GM19240 (cell line): ENCODE measurements around the gene SH3PXD2B.
A peak's percentile ranks its signal among the peaks of the same experiment; 100 is the strongest.
"Not testable (repeated sequence)": the region's sequence is repeated elsewhere in the genome, so short reads cannot be mapped to it uniquely, and the experiment has no call there.

Experiments
- DNase-seq: peaks from one replicate; pipeline ENCODE4 v3.0.0; 2011; ENCODE audit warnings: low spot score; ENCODE audit not compliant: insufficient read length

Gene SH3PXD2B

DNA sequence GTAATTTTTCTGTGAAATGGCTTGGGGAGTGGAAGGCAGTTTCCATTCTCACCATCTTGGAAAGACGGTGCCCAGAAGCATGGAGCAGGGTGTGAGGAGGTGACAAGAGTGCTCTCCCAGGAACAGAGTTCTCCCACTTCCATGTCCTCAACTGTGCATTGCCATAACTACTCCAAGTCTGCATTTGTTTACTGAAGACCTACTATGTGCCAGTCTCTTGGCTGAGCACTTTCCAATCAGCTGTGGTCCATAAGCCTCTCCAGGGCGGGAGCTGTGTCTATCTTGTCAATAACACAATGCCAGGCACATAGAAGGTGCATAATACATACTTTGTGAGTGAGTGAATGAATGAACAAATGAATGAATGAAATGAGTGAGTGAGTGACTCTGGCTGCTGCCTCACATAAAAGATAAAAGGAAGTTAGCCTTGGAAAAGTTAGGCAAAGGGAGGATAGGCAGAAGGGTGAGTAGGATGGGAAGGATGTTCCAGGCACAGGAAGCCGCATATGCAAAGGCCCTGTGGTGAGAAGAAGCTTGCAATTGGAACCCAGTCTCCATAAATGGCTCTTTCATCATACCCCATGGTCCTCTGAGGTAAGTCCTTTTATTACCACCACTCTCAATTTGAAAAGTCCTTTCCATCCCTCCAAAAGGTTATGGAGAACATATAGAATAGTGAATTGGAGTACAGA lies 31.3 kb upstream of the SH3PXD2B start:
- DNase-seq, result no peak

DNA sequence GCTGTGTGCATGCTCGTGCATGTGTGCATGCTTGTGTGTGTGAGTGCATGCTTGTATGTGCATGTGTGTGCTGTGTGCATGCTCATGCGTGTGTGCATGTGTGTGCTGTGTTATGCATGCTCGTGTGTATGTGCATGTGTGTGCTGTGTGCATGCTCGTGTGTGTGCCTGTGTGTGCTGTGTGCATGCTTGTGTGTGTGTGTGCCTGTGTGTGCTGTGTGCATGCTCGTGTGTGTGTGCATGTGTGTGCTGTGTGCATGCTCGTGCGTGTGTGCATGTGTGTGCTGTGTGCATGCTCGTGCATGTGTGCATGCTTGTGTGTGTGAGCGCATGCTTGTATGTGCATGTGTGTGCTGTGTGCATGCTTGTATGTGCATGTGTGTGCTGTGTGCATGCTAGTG lies 30.3 kb upstream of the SH3PXD2B start:
- DNase-seq, result no peak

DNA sequence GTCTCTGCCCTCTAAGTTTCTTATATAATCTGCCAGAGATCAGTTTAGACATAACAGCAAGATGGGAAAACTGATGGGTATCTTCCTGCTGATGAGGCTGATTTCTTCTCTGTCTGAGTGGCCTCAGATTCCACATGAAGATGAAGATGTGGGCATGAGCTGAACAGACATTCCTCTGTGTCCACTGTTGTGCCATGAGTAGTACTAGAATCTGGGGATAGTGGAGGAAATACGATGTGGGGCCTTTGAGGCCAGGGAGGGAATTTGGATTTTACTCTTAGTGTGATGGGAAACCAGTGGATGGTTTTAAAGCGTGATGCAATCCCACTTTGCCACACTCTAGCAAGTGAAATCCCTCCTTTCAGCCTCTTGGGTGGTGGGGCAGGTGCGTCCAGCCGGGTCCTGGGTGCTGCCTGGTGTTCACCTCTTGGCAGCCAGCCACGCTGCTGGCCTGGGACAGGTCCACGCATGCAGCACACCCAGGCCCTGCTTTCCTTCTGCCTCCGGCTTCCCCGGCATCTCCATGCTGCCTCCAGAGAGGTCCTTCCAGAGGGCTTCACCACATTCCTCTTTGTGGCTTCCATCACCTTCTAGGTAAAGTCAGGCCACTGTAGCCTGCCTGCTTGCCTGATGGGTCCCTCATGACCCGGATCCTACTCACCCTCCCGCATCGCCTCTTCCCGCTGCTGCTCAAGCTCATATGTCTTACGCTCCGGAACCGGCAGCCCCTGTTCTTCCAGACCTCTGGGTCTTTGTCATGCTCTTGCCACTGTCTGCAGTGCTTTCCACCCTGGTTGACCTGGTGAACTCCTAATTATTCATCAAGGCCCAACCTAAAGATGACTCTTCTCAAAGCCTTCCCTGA lies 28.1 kb upstream of the SH3PXD2B start:
- DNase-seq, result no peak

DNA sequence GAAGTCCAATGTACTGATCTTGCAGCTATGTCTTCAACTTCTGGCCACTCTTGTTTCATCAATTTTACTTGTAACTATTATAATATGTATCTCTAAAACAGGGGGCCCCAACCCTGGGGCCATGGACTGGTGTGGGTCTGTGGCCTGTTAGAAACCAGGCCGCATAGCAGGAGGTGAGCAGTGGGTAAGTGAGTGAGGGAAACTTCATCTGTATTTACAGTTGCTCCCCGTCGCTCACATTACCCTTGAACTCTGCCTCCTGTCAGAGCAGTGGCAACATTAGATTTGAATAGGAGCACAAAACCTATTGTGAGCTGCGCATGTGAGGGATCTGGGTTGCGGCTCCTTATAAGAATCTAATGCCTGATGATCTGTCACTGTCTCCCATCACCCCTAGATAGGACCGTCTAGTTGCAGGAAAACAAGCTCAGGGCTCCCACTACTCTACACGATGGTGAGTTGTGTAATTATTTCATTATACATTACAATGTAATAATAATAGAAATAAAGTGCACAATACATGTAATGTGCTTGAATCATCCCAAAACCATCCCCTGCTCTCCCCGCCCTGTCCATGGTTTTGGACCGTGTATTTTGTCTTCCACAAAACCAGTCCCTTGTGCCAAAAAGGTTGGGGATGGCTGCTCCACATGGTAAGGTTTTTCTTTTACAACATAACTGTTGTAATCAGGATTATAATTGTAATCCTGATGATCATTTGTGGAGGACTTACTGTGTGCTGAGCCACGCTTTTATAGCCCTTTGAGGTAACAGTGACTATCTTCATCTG lies 26.9 kb upstream of the SH3PXD2B start:
- DNase-seq, result no peak

DNA sequence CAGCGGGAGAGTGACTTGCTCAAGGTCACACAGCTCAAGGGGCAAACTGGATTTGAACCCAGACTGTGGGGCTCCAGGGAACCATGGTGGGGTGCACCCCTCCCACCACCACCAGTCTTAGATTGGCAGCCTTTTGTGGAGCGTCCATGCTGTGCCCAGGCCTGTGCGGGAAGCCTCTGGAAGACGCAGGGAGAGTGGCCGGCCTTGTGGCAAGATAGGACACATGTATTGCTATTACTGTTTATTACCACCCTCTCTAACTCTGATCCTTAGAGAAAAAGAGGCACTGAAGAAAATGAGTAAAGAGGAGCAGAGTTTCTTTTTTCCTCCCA lies 25.4 kb upstream of the SH3PXD2B start:
- DNase-seq, result no peak

DNA sequence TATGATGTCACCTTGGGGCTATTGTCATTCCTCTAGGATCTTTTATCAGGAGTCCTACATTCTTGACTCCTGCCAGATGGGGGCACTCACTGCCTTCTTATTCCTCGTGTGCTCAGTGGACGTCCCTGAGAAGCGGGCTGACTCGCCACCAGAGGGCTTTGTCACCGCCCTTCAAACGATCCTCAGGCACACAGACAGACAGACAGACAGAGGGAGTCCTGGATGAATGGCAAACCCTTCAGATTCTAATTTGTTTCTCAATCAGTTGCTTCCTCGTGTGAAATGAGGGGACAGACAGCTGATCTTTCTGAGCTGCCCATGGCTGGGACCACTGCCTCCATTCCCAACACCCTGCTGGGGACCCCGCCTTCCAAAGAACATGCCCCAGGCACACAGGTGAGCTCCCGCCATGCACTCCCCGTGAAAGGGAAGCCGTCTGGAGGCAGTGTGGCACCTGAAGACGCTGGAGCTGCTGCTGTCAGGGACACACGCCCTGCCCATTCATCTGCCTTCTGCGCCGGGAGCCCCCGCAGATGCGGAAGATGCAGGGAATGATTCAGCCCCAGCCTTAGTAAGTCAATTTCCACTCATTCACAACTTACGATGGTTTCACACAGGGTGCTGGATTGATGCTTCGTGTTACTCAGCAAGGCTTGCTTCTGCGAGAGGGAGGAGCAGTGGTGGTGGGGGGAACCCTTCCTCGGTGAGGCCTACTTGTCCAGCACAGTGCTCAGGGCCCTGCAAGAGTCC lies 24.9 kb upstream of the SH3PXD2B start:
- DNase-seq, result peak; percentile 73

DNA sequence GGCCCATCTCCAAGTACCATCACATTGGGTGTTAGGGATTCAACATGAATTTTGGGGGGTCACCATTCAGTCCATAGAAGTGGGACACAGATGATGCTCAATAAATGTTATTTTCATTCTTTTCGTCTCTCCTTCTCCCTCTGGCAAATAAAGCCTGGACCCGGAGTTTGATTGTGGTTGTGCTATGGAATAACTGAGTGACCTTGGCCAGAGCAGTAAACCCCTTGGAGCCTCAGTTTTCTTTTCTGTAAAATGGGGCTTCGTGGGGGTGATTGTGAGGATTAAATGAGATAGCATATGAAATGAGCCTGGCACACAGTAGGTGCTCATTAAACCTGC lies 24.3 kb upstream of the SH3PXD2B start:
- not testable (repeated sequence) for DNase-seq

DNA sequence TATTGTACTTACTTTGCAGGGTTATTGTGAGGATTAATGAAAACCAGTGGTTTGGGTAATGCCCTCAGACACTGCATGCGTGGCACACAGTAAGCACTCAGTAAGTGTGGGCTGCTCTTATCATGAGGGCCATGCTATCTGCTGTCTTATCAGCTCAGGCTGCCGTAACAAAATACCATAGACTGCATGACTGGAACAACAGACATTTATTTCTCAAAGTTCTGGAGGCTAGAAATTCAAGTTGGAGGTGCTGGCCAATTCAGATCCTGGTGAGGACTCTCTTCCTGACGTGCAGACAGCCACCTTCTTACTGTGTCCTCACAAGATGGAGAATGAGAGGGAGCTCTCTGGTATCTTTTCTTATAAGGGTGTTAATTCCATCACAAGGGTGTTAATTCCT lies 23.9 kb upstream of the SH3PXD2B start:
- DNase-seq, result no peak

DNA sequence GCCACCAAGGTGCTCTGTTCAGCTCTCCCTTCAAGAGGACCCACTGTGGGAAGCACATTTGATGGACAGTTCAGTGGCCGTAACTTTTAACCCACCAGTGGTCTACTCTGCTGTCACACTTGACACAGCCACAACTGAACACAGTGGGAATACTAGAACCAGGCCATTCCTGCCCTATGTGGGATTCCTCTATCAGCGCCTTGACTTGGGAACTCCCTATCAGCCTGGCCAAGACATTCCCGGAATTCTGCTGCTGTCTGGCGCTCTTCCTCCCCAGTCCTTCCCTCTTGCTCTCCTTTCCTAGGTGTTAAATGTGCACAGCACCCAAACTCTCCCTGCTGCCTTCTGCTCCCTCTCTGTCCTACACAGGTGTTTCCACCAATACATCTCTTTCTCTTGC lies 23.1 kb upstream of the SH3PXD2B start:
- DNase-seq, result no peak

DNA sequence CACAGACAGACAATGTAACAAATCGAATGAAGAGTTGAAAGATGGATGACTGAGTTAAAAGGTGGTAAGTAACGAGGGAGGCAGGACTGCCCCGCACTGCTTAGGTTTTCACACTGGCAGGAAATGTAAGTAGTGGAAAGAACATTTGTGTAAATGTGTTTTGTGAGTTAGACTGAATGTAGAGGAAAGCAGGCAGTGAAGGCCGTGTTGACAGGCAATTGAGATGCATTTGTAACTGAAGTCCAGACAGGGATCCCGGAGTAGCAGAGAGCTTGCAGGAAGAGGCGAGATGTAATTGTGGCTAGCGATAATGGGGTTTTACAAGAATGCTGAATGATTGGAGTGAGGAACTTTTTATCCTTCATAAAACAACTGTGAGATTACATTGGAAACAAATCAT lies 20.0 kb upstream of the SH3PXD2B start:
- no peak for DNase-seq

DNA sequence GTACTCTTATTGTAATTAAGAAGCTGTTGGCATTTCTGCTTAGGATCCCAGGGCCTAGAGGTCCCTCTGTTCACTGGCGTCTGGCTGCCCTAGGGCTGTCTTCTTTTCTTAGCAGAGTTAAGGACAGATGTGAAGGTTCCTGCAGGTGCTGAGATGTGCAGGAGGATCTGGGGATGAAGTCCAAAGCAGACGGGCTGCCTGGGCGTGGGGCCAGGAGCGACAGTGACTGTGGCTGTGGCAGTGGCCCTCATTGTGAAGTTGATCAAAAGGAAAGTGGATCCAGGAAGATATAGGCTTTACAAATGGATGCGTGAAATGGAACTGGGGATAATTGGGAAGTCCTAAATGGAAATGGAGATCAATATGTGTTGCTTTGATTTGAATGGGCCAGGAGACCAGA lies 19.1 kb upstream of the SH3PXD2B start:
- no peak for DNase-seq

DNA sequence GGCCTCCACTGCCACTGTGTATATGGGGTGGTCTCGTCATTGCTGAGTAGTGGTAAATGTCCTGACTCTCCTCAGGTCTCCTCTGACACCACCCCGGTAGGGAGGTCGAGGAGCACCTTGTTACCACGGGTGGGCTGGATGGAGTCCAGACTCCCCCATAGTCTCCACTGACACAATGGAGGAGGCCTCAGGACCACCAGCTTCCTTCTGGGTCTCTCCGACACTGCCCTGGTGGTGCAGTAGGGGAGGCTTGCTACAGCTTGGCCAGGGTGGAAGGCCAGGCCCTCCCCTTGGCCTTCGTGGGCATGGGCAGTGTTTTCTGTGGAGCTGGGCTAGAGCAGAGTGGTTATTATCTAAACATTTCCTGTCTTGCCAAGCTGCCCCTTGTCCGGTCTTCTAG lies 15.4 kb upstream of the SH3PXD2B start:
- no peak for DNase-seq

DNA sequence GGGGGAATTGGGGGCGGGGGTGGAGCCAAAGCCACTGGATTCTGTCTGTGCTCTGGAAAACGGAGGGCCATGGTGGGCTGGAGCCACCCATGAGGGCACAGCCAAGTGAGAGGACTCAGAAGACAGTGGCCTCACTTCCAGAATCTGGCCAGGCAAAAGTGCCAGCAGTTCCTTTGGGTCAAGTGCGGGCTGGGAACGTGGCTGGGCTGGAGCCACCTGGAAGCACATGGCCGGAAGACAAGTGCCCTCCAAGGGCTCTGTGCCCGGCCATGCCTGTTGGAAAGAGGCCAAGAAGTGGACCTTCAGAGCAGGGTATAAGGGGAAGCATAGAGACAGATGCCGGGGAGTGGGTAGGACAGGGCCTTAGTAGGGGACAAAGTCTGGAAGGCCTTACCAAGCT lies 11.7 kb upstream of the SH3PXD2B start:
- DNase-seq, result no peak

DNA sequence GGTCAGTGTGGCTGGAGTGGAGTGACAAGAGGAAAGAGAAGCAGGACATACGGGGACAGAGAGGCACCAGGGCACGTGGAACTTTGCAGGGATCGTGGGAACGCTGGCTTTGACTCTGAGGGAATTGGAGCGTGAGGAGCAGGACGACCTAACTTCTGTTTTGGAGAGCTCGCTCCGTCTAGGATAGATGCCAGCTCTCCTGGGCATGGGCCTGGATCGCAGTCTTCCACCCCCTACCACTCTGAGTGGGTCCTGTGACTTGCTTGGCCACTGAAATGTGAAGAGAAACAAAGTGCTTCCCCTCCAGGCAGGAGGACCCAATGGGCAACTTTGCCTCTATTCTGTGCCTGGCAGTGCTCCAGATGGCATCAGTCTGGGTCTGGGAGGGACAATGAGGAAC lies 8.7 kb upstream of the SH3PXD2B start:
- no peak for DNase-seq

DNA sequence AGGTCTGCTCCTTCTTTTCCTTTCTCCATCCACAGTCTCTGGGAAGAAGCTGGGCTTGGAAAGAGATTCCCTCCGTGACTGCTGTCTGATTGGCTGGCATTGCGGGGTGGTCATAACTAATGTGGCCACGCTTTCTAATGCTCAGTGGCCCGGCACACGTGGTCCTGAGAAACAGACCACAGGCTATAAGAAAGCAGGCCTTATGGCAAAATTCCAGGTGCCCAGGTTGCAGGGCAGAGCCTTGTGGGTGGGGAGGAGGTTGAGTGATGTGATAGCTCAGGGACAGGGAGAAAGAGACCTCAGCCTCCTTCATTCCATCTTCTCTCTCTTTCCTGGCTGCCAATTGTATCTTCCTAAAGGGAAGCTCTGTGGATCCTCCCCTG lies 5.4 kb upstream of the SH3PXD2B start:
- DNase-seq, result no peak

DNA sequence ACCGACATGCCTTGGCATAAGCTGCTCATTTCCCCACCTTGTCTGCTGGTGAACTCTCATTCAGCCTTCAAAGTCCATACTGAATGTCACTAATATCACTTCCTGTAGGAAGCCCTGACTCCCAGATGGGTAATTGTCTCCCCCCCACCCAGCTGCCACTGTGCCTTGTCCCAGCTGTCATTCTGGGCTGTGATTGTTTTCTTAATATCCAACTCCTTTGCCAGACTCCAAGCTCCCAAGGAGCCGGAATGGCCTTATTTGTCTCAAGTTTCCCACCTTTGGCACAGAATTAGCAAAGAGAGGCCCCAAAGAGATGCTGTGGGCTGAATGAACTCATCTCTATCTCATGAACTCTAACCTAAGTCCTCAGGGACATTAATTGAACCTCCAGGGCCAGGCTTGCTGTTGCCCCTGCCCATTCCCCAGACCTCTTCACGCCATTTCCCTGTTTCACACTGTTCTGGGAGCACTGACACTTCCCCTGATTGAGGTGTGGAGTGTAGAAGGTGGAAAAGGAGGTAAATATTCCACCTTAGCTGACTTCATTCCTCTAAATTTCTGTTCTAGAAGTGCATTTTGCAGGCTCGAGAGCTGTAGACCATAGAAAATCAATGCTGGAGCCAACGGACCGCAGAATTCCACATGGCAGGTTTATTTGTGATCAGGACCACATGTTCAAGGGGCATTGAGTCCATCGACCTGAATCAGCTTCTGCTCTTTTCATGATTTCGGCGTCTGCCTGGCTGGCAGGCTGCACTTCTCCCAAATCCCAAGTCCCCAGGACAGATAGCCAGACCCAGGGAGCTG lies 4.9 kb upstream of the SH3PXD2B start:
- DNase-seq, result no peak

DNA sequence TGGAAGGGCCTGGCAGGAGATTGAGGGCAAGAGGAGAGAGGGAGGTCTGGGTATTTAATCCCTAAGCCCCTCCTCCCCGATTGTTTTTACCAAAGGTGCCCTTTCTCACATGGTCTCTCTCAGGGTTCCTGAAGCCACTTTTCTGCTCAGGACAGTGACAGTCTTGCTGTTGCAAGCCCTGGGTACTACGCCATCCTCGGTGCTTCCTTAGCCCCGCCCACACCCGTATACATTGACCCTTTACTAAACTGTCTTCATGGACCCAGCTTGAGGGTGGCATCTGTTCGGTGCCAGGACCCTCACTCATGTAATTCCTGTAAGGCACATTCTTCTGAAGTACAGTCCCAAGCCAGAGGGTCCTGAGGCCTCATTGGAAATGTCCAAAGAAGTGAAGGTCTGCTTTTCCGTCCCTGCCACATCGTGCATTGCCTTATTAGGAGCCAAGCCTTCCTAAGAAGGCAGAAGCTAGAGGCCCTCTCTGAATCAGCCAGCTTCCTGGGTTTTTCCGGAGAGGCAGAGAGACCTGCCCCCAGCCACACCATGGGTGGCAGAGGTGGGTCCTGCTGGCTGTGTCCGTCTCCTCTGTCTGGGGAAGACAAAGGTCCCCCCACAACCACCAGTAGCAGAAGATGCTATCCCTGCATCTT lies 1.9 kb upstream of the SH3PXD2B start:
- DNase-seq, result no peak

DNA sequence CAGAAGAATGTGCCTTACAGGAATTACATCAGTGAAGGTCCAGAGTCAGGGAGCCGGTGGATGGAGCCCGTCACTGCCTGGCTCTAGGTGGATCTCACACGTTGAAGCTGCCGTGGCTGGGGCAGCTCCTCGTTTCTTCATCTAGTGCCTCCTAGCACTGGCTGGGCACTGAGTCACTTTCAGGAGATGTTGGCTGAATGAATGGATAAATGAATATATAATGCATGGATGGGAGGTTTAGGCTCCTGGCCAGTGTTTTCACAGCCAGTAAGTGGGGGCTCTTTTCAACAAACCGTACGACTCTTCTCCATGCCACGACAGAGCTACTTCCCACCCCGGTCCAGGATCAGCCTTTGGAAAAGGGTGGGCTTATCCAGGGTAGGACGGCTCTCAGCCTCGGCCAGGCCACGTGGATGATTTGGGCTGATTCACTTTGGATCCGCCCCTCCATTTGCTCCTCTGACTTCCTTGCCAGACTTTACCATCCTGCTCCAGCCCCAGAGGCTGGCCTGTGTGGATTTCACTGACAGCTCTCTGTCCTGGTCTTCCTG lies 1.3 kb upstream of the SH3PXD2B start:
- no peak for DNase-seq

DNA sequence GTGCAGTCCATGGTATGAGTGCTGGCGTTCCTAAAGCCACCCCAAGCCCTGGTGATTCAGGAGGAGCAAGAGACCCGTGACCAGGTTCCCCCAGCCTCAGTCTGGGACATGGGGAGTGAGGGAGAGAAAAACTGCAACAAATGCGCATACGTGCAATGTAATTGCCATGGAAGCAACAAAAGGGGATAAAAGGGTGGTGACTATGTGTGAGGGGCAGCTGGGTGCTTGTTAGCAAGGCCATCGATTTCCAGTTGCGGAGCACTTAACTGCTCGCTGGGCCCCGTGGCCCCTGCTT lies 709 bp upstream of the SH3PXD2B start:
- DNase-seq, result no peak

DNA sequence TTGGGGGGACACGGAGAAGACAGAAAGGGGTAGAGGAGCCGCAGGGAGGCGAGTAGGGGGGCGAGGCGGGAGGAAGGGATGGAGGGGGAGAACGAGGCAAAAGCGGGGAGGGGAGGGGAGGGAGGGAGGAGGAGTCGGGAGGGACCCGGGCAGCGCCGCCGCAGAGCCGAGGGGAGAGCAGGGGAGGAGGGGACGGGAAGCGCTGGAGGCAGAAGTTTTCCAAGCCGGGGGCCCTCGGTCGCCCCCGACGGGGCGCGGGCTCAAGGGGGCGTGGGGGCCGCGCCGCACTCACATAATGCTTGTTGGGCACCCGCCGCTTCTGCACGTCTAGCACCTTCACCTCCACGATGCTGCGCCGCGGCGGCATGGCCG lies 353 bp downstream of the SH3PXD2B start:
- no peak for DNase-seq
